ENCODE measurements around the gene NAV3. TPM values are rescaled to one million over a fixed set of nuclear protein-coding genes. Genes with fewer than 3 reads are reported as not detected.

NAV3 gene
- total and polyA plus RNA-seq, 2 experiments from 2014 or later, result 1.2 to 9.0 TPM

DNA sequence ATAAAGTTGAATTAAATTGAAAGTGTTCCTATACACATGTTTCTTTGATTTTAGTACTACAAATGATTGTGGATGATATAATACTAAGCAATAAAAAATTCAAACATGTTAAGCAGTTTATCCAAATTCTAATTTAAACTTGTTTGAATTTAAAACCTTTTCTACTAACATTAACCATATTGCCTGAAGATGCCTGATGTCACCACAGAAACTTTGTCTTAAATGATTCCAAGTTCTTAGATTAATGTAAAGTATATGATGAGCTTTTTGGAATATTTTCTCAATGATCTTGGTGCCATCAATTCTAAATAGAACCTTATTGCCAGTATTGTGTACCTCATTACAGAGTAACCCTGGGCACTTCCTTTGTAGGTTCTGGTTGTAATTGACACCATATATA is 259.6 kb downstream of the NAV3 start:
- DNase-seq (ENCODE audit: low read depth in 1 of 2, low spot score in 1 of 2), result no peak

DNA sequence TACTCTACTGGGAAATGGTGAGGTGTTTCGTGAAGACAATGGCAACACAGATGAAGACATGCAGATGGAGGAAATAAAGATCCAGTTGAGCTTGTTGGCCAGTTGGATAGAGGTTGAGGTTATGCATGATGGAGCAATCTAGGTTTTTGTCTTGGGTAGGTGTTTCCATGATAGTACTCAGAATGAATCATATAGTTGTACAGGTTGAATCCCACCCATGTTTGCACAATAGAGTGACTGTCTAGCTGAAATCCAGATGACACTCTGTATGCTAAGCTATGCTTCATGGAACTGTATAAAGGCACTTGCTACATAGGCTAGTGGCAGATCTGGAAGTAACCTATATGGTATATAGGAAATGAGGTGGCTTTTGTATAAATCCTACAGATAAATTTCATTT is 264.9 kb downstream of the NAV3 start:
- no peak overlapping the region for H3K27ac ChIP-seq
- TF ChIP-seq, protein P1, sequence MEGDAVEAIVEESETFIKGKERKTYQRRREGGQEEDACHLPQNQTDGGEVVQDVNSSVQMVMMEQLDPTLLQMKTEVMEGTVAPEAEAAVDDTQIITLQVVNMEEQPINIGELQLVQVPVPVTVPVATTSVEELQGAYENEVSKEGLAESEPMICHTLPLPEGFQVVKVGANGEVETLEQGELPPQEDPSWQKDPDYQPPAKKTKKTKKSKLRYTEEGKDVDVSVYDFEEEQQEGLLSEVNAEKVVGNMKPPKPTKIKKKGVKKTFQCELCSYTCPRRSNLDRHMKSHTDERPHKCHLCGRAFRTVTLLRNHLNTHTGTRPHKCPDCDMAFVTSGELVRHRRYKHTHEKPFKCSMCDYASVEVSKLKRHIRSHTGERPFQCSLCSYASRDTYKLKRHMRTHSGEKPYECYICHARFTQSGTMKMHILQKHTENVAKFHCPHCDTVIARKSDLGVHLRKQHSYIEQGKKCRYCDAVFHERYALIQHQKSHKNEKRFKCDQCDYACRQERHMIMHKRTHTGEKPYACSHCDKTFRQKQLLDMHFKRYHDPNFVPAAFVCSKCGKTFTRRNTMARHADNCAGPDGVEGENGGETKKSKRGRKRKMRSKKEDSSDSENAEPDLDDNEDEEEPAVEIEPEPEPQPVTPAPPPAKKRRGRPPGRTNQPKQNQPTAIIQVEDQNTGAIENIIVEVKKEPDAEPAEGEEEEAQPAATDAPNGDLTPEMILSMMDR (IDR thresholded peaks at IDR 0.05; ENCODE audit: low read depth, low read length), result no peak
- H3K36me3 ChIP-seq, result no peaks in the 10 kb centered on the region
- H3K4me3 ChIP-seq, result no peak overlapping the region
- H3K9me3 ChIP-seq (ENCODE audit: low read depth), result peaks cover 3% of the 10 kb centered on the region
- H3K27me3 ChIP-seq, result no peaks in the 10 kb centered on the region
- no peaks in the 10 kb centered on the region for H3K4me1 ChIP-seq (ENCODE audit: low read depth)
- DNase-seq (ENCODE audit: low read depth in 1 of 2, low spot score in 1 of 2), result no peak

More for the DNA sequence above, 259.6 kb downstream of the NAV3 start:
- H3K4me1 ChIP-seq (ENCODE audit: low read depth), result no peaks in the 10 kb centered on the region
- no peak overlapping the region for H3K4me3 ChIP-seq
- TF ChIP-seq, protein P1 (IDR thresholded peaks at IDR 0.05; ENCODE audit: low read depth, low read length), result no peak
- H3K27ac ChIP-seq, result no peak overlapping the region
- no peaks in the 10 kb centered on the region for H3K27me3 ChIP-seq
- no peaks in the 10 kb centered on the region for H3K36me3 ChIP-seq
- H3K9me3 ChIP-seq (ENCODE audit: low read depth), result peaks cover 3% of the 10 kb centered on the region

DNA sequence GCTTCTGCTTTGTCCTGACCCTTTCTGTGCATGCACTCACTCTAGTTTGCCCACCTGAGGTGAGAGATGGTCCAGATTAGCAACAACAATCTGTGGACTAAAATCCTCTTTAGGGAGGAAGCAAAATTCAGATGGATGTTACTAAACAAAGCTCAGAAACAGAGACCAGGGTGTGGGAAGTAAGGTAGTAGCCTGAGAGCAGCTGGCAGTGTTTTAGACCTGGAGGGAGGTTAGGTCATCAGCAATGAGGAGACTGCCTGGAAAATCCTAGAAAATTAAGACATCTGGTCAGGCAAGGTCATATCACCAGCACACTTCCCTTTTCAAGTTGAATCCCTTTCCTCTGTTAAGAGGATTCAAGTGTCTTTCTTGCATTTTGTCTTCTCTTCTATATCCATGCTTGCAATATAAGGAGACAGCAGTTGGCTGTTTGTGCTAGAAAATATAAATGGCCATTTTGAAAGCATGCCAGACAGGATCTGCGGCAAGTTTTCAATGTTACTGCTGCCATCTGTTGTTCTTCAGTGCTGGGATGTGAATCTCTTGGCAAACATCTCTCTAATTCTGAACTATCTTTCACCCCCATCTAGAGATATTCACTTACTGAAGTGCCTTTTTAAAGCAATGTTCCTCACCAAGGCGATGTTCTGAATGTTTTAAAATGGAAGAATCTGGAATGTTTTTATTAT is 266.4 kb downstream of the NAV3 start:
- Histone ChIP-seq H3K36me3 (no peaks in the 10 kb centered on the region), H3K27me3 (no peaks in the 10 kb centered on the region), H3K9me3 (ENCODE audit: low read depth) (no peaks in the 10 kb centered on the region), H3K4me1 (ENCODE audit: low read depth) (no peaks in the 10 kb centered on the region), H3K27ac (no peak overlapping the region), H3K4me3 (no peak overlapping the region)
- TF ChIP-seq, protein P1 (IDR thresholded peaks at IDR 0.05; ENCODE audit: low read depth, low read length), result peak; percentile 36
- peak in 1 of 2 donors; percentile 78 for DNase-seq (ENCODE audit: low read depth in 1 of 2, low spot score in 1 of 2)

DNA sequence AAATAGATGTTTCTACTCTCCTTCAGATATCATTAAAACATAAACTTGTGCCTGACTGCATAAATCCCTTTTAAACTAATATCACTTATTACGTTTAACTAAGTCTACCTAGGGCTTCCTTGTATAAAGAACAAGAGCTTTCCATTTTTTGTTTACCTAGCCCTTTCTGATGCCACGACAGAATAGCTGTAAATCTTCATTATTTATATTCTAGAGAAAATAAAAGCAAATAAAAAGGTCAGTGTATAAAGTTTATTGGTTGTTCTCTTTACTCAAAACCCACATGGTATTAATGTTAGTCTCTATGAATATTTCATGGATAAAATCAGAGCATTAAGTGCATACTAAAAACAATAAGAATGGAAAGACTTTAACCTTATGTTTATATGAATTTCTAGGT is 269.1 kb downstream of the NAV3 start:
- Histone ChIP-seq H3K27ac (no peak overlapping the region), H3K9me3 (ENCODE audit: low read depth) (no peaks in the 10 kb centered on the region), H3K27me3 (no peaks in the 10 kb centered on the region), H3K4me3 (no peak overlapping the region), H3K4me1 (ENCODE audit: low read depth) (no peaks in the 10 kb centered on the region), H3K36me3 (no peaks in the 10 kb centered on the region)
- DNase-seq (ENCODE audit: low read depth in 1 of 2, low spot score in 1 of 2), result no peak
- TF ChIP-seq, protein P1 (IDR thresholded peaks at IDR 0.05; ENCODE audit: low read depth, low read length), result no peak

DNA sequence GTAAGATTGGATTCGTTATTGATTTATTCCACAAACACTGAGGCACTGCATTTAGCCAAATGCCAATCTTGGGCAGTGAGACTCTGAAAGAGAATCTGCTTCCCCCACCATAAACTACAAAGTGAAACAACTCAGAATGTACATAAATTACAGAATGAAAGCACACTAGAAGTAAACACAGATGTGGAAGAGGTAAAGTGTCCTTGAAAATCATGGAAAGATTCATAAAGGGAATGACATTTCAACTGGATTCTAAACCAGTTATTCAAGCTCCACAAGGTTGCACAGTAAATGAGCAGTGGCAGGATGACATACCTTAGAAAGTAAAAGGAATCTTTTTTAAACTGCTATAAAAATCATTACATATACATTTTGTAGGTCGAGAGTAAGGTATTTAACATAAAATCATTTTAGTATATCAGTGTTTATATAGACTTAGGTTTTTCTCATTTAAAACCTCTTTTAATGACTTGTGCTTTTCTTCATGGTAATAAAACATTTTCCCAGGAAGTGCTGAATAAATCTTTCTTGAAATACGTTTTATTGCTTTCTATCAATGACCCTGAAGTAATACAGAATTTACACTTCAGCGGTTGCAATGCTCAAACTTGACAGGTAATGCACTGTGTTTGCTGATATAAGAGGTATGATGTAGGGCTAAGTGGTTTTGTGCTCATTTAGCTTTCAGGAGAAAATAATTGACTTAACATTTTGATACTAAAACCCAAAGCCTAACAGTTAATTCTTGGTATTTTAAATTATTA is 270.6 kb downstream of the NAV3 start:
- H3K9me3 ChIP-seq (ENCODE audit: low read depth), result no peaks in the 10 kb centered on the region
- H3K27ac ChIP-seq, result no peak overlapping the region
- no peak overlapping the region for H3K4me3 ChIP-seq
- no peaks in the 10 kb centered on the region for H3K36me3 ChIP-seq
- no peaks in the 10 kb centered on the region for H3K4me1 ChIP-seq (ENCODE audit: low read depth)
- TF ChIP-seq, protein P1 (IDR thresholded peaks at IDR 0.05; ENCODE audit: low read depth, low read length), result no peak
- no peaks in the 10 kb centered on the region for H3K27me3 ChIP-seq
- DNase-seq (ENCODE audit: low read depth in 1 of 2, low spot score in 1 of 2), result no peak

Data from cardiac muscle cell (in vitro differentiated cells and primary cell).